ENCODE results near the gene IGF1R.

DNA sequence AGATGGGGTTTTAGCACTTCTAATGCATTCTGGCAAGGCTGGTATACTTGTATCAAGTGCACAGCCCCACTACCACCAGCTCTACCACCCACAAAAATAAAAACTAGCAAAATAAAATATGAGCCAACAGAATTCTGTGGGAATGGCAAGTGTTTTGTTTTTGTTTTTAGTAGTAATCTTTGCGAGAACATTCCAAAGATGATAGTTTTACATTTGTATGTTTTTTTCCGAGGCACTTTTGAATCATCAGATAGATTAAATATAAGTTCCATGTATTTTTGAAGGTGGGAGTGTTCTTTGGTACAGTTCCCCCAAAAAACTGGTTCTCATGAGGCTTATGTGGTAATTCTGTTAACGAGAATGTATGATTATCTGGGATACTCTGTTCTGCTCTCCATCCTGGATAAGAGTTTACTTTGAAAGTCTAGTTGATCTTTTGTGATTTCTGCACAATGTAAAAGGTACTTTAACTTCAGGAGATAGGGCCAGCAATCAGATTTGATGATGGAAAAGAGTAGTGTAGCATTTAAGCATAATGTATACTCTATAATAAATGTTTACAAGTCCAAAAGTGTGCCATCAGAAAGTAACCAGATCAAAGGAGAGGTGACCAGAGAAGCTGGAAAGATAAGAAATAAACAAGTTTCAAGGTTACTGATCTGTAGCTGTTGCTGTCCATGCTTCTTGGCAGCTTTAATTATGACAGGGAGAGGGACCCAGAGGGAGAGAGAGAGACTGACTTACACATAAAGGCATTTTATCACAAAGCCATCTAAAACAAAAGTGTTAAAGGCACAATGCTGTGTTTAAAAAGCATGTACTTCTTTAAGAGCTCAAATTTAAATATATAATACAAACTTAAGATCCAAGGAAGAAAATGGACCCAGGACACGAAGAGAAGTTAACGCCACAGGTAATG is 228.4 kb downstream of the IGF1R start:
- TF ChIP-seq, protein P1, sequence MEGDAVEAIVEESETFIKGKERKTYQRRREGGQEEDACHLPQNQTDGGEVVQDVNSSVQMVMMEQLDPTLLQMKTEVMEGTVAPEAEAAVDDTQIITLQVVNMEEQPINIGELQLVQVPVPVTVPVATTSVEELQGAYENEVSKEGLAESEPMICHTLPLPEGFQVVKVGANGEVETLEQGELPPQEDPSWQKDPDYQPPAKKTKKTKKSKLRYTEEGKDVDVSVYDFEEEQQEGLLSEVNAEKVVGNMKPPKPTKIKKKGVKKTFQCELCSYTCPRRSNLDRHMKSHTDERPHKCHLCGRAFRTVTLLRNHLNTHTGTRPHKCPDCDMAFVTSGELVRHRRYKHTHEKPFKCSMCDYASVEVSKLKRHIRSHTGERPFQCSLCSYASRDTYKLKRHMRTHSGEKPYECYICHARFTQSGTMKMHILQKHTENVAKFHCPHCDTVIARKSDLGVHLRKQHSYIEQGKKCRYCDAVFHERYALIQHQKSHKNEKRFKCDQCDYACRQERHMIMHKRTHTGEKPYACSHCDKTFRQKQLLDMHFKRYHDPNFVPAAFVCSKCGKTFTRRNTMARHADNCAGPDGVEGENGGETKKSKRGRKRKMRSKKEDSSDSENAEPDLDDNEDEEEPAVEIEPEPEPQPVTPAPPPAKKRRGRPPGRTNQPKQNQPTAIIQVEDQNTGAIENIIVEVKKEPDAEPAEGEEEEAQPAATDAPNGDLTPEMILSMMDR (IDR thresholded peaks at IDR 0.05): no peak
- no peak for TF ChIP-seq POLR2AphosphoS5 (IDR thresholded peaks at IDR 0.05; ENCODE audit: insufficient read depth in 1 of 2, low read depth in 1 of 2)
- no peak for TF ChIP-seq POLR2A (IDR thresholded peaks at IDR 0.05)
